ENCODE measurements around the gene CHPF2. TPM values are rescaled to one million over a fixed set of nuclear protein-coding genes. Genes with fewer than 3 reads are reported as not detected.

CHPF2 gene
- total RNA-seq, 1 donor from 2014 or later: 84.7 TPM

GRCh38 chr7:151255390-151255789 lies 23.1 kb downstream of the CHPF2 start:
- Histone ChIP-seq H3K4me2 (ENCODE audit: low read length) (no peak overlapping the region), H3K27me3 (ENCODE audit: insufficient read depth, low read length) (peaks cover 7% of the 10 kb centered on the region), H3K79me2 (ENCODE audit: insufficient read depth, low read length) (no peaks in the 10 kb centered on the region), H4K20me1 (ENCODE audit: insufficient read depth, low read length) (no peaks in the 10 kb centered on the region), H3K9ac (ENCODE audit: low read length) (no peak overlapping the region), H3K4me1 (ENCODE audit: insufficient read depth, low read length) (peaks cover 15% of the 10 kb centered on the region), H3K4me3 (ENCODE audit: insufficient read depth, low read depth, low read length) (no peak overlapping the region), H2AFZ (ENCODE audit: low read depth, low read length) (no peak overlapping the region), H3K27ac (ENCODE audit: low read depth, low read length) (no peak overlapping the region), H3K9me3 (ENCODE audit: insufficient read depth, low read depth, low read length) (no peaks in the 10 kb centered on the region), H3K36me3 (ENCODE audit: insufficient read depth, low read length) (no peaks in the 10 kb centered on the region)
- DNase-seq (ENCODE audit: low read depth): no peak
- Mint-ChIP-seq H3K4me1 (ENCODE audit: low read depth, unreplicated experiment) (peaks cover 13% of the 10 kb centered on the region), H3K9me3 (ENCODE audit: unreplicated experiment) (no peaks in the 10 kb centered on the region), H3K27ac (ENCODE audit: unreplicated experiment) (no peak overlapping the region), H3K27me3 (ENCODE audit: low read depth, unreplicated experiment) (peaks cover 50% of the 10 kb centered on the region), H3K4me3 (ENCODE audit: unreplicated experiment) (no peak overlapping the region), H3K36me3 (ENCODE audit: low read depth, unreplicated experiment) (peaks cover 9% of the 10 kb centered on the region)
- no peak for TF ChIP-seq CTCF (IDR thresholded peaks at IDR 0.05; ENCODE audit: insufficient read depth, low read depth, low read length)
- no peak for TF ChIP-seq EZH2 (IDR thresholded peaks at IDR 0.05; ENCODE audit: insufficient read depth, low read length)
- no peak for FAIRE-seq

- Histone ChIP-seq H3K27ac (ENCODE audit: low read depth, low read length) (no peak overlapping the region), H3K4me2 (ENCODE audit: low read length) (no peak overlapping the region), H3K79me2 (ENCODE audit: insufficient read depth, low read length) (no peaks in the 10 kb centered on the region), H3K27me3 (ENCODE audit: insufficient read depth, low read length) (peaks cover 11% of the 10 kb centered on the region), H2AFZ (ENCODE audit: low read depth, low read length) (no peak overlapping the region), H3K9ac (ENCODE audit: low read length) (no peak overlapping the region), H3K4me3 (ENCODE audit: insufficient read depth, low read depth, low read length) (no peak overlapping the region), H4K20me1 (ENCODE audit: insufficient read depth, low read length) (no peaks in the 10 kb centered on the region), H3K36me3 (ENCODE audit: insufficient read depth, low read length) (no peaks in the 10 kb centered on the region), H3K9me3 (ENCODE audit: insufficient read depth, low read depth, low read length) (no peaks in the 10 kb centered on the region), H3K4me1 (ENCODE audit: insufficient read depth, low read length) (peaks cover 9% of the 10 kb centered on the region)
- Mint-ChIP-seq H3K4me3 (ENCODE audit: unreplicated experiment) (no peak overlapping the region), H3K27me3 (ENCODE audit: low read depth, unreplicated experiment) (peaks cover 61% of the 10 kb centered on the region), H3K36me3 (ENCODE audit: low read depth, unreplicated experiment) (peaks cover 9% of the 10 kb centered on the region), H3K27ac (ENCODE audit: unreplicated experiment) (no peak overlapping the region), H3K4me1 (ENCODE audit: low read depth, unreplicated experiment) (peaks cover 7% of the 10 kb centered on the region), H3K9me3 (ENCODE audit: unreplicated experiment) (no peaks in the 10 kb centered on the region)
- FAIRE-seq: no peak
- no peak for DNase-seq (ENCODE audit: low read depth)
- no peak for TF ChIP-seq EZH2 (IDR thresholded peaks at IDR 0.05; ENCODE audit: insufficient read depth, low read length)
- no peak for TF ChIP-seq CTCF (IDR thresholded peaks at IDR 0.05; ENCODE audit: insufficient read depth, low read depth, low read length)
Measured at GRCh38 chr7:151256410-151257045, 24.2 kb downstream of the CHPF2 start.

- no peak overlapping the region for H3K4me3 Mint-ChIP-seq (ENCODE audit: unreplicated experiment)
- peaks cover 68% of the 10 kb centered on the region for H3K27me3 Mint-ChIP-seq (ENCODE audit: low read depth, unreplicated experiment)
- no peak for FAIRE-seq
- Histone ChIP-seq H3K4me2 (ENCODE audit: low read length) (no peak overlapping the region), H3K27ac (ENCODE audit: low read depth, low read length) (no peak overlapping the region), H4K20me1 (ENCODE audit: insufficient read depth, low read length) (no peaks in the 10 kb centered on the region), H3K9ac (ENCODE audit: low read length) (no peak overlapping the region), H3K79me2 (ENCODE audit: insufficient read depth, low read length) (no peaks in the 10 kb centered on the region), H3K27me3 (ENCODE audit: insufficient read depth, low read length) (peaks cover 11% of the 10 kb centered on the region), H3K4me3 (ENCODE audit: insufficient read depth, low read depth, low read length) (no peak overlapping the region), H3K4me1 (ENCODE audit: insufficient read depth, low read length) (no peaks in the 10 kb centered on the region), H3K9me3 (ENCODE audit: insufficient read depth, low read depth, low read length) (no peaks in the 10 kb centered on the region), H2AFZ (ENCODE audit: low read depth, low read length) (no peak overlapping the region), H3K36me3 (ENCODE audit: insufficient read depth, low read length) (no peaks in the 10 kb centered on the region)
- no peak for DNase-seq (ENCODE audit: low read depth)
- no peaks in the 10 kb centered on the region for H3K9me3 Mint-ChIP-seq (ENCODE audit: unreplicated experiment)
- no peak for TF ChIP-seq CTCF (IDR thresholded peaks at IDR 0.05; ENCODE audit: insufficient read depth, low read depth, low read length)
- TF ChIP-seq EZH2 (IDR thresholded peaks at IDR 0.05; ENCODE audit: insufficient read depth, low read length): no peak
- H3K27ac Mint-ChIP-seq (ENCODE audit: unreplicated experiment): no peak overlapping the region
- H3K36me3 Mint-ChIP-seq (ENCODE audit: low read depth, unreplicated experiment): peaks cover 9% of the 10 kb centered on the region
- no peaks in the 10 kb centered on the region for H3K4me1 Mint-ChIP-seq (ENCODE audit: low read depth, unreplicated experiment)
Measured at GRCh38 chr7:151257990-151258389, 25.7 kb downstream of the CHPF2 start.
